ENCODE measurements around the gene COL9A3. TPM values are rescaled to one million over a fixed set of nuclear protein-coding genes. Genes with fewer than 3 reads are reported as not detected.
A peak's percentile ranks its signal among the peaks of the same experiment; 100 is the strongest.

The COL9A3 gene
- polyA plus RNA-seq, 1 donor from 2014 or later = 3.1 TPM

GRCh38 chr20:62805155-62805710 is 11.6 kb upstream of the COL9A3 start:
- Histone ChIP-seq H2AFZ (ENCODE audit: low read depth, low read length) (no peak overlapping the region), H3K36me3 (ENCODE audit: insufficient read depth, low read length) (no peaks in the 10 kb centered on the region), H3K9me2 (ENCODE audit: insufficient read depth, low read length) (no peaks in the 10 kb centered on the region), H3K27me3 (ENCODE audit: insufficient read depth, low read depth, low read length) (no peaks in the 10 kb centered on the region), H3K4me2 (ENCODE audit: low read length) (peak overlapping the region; percentile 25), H4K20me1 (ENCODE audit: insufficient read depth) (no peaks in the 10 kb centered on the region), H3K27ac (ENCODE audit: low read length) (no peak overlapping the region), H3K9ac (ENCODE audit: low read length) (peak overlapping the region; percentile 66), H3K79me2 (replicated peaks; ENCODE audit: insufficient read depth, low read length) (peaks cover 3% of the 10 kb centered on the region), H3K4me3 (ENCODE audit: low read length) (peak overlapping the region; percentile 67), H3K9me3 (ENCODE audit: low read length) (no peaks in the 10 kb centered on the region), H3F3A (ENCODE audit: insufficient read depth, low read length, poor library complexity, severe bottlenecking) (no peaks in the 10 kb centered on the region)
- TF ChIP-seq SMC3 (conservative IDR thresholded peaks at IDR 0.05; ENCODE audit: poor library complexity) (no peak), EP300 (conservative IDR thresholded peaks at IDR 0.05; ENCODE audit: poor library complexity, severe bottlenecking) (no peak), RAD21 (conservative IDR thresholded peaks at IDR 0.05) (no peak), TAF1 (IDR thresholded peaks at IDR 0.05; ENCODE audit: low read depth) (no peak)

GRCh38 chr20:62805711-62806382 is 11.0 kb upstream of the COL9A3 start:
- Histone ChIP-seq H3K36me3 (ENCODE audit: insufficient read depth, low read length) (no peaks in the 10 kb centered on the region), H3F3A (ENCODE audit: insufficient read depth, low read length, poor library complexity, severe bottlenecking) (no peaks in the 10 kb centered on the region), H3K27ac (ENCODE audit: low read length) (no peak overlapping the region), H3K27me3 (ENCODE audit: insufficient read depth, low read depth, low read length) (no peaks in the 10 kb centered on the region), H4K20me1 (ENCODE audit: insufficient read depth) (no peaks in the 10 kb centered on the region), H3K9me2 (ENCODE audit: insufficient read depth, low read length) (no peaks in the 10 kb centered on the region), H3K4me2 (ENCODE audit: low read length) (peak overlapping the region; percentile 25), H3K4me3 (ENCODE audit: low read length) (peak overlapping the region; percentile 67), H3K79me2 (replicated peaks; ENCODE audit: insufficient read depth, low read length) (peaks cover 3% of the 10 kb centered on the region), H2AFZ (ENCODE audit: low read depth, low read length) (no peak overlapping the region), H3K9me3 (ENCODE audit: low read length) (no peaks in the 10 kb centered on the region), H3K9ac (ENCODE audit: low read length) (peak overlapping the region; percentile 66)
- TF ChIP-seq TAF1 (IDR thresholded peaks at IDR 0.05; ENCODE audit: low read depth) (no peak), MXI1 (conservative IDR thresholded peaks at IDR 0.05; ENCODE audit: poor library complexity, severe bottlenecking) (no peak), CTCF (IDR thresholded peaks at IDR 0.05; ENCODE audit: poor library complexity, severe bottlenecking) (no peak), EZH2 (IDR thresholded peaks at IDR 0.05; ENCODE audit: borderline replicate concordance, insufficient read depth, low read length, poor library complexity, severe bottlenecking) (no peak), RAD21 (conservative IDR thresholded peaks at IDR 0.05) (no peak), EP300 (conservative IDR thresholded peaks at IDR 0.05; ENCODE audit: poor library complexity, severe bottlenecking) (no peak), SMC3 (conservative IDR thresholded peaks at IDR 0.05; ENCODE audit: poor library complexity) (no peak), REST (IDR thresholded peaks at IDR 0.05; ENCODE audit: borderline replicate concordance) (no peak), POLR2AphosphoS5 (IDR thresholded peaks at IDR 0.05) (no peak)

Measured in neural cell (in vitro differentiated cells).